ENCODE data around the gene ISOC1. TPM values are rescaled to one million over a fixed set of nuclear protein-coding genes. Genes with fewer than 3 reads are reported as not detected.

Gene ISOC1
- total and polyA plus RNA-seq, 2 donors (not counting 1 experiment from before 2014, with no cell fraction given): 7.5 to 10.6 TPM

GRCh38 chr5:129063483-129064113 is 31.0 kb upstream of the ISOC1 start:
- WGBS (ENCODE audit: insufficient coverage): 100% methylated on average over 1 of the region's 1 CpG
- no peak overlapping the region for H3K4me3 ChIP-seq (ENCODE audit: control extremely low read depth in 1 of 5, extremely low read depth in 1 of 5, insufficient read depth in 1 of 5, low read depth in 2 of 5, low read length in 4 of 5)
- H3K4me2 ChIP-seq (replicated peaks; ENCODE audit: low read depth, low read length, poor library complexity, severe bottlenecking): no peak overlapping the region
- DNase-seq (no peak), ATAC-seq (ENCODE audit: low read depth) (no peak)
- POLR2A ChIA-PET: no interaction called here
- H3K79me2 ChIP-seq (ENCODE audit: control insufficient read depth, insufficient read depth, low read length): no peaks in the 10 kb centered on the region
- no peaks in the 10 kb centered on the region for H3K4me1 Mint-ChIP-seq
- no peaks in the 10 kb centered on the region for H3K27me3 ChIP-seq (replicated peaks in 1 of 4; ENCODE audit: control extremely low read depth in 1 of 4, control insufficient read depth in 3 of 4, insufficient read depth in 4 of 4, low read length in 3 of 4)
- intact Hi-C loops (cut with micrococcal nuclease): no loop called here
- CTCF ChIA-PET: no interaction called here
- H3K27me3 Mint-ChIP-seq: peaks cover 5% of the 10 kb centered on the region
- no peaks in the 10 kb centered on the region for H4K20me1 ChIP-seq (ENCODE audit: control insufficient read depth, insufficient read depth, low read length, poor library complexity, severe bottlenecking)
- TF ChIP-seq EZH2 (IDR thresholded peaks at IDR 0.05; ENCODE audit: borderline replicate concordance, insufficient read depth, low read depth, low read length, poor library complexity, severe bottlenecking): no peak
- no peak for TF ChIP-seq CTCF (IDR thresholded peaks at IDR 0.05)
- no peaks in the 10 kb centered on the region for H3K4me1 ChIP-seq (ENCODE audit: control insufficient read depth in 2 of 2, insufficient read depth in 2 of 2, low read length in 2 of 2)
- no peak overlapping the region for H3K27ac ChIP-seq (ENCODE audit: low read length in 2 of 2)
- H3K9me3 ChIP-seq (ENCODE audit: control extremely low read depth in 1 of 3, control insufficient read depth in 2 of 3, insufficient read depth in 1 of 3, low read length in 2 of 3): no peaks in the 10 kb centered on the region
- no peak overlapping the region for H3K27ac Mint-ChIP-seq
- H3K36me3 ChIP-seq (replicated peaks in 1 of 2; ENCODE audit: control extremely low read depth in 1 of 2, control insufficient read depth in 1 of 2, extremely low read depth in 1 of 2, insufficient read depth in 2 of 2, low read length in 1 of 2): no peaks in the 10 kb centered on the region
- H3K9ac ChIP-seq (ENCODE audit: low read length): no peak overlapping the region
- no peaks in the 10 kb centered on the region for H3K9me3 Mint-ChIP-seq (ENCODE audit: insufficient read depth)
- H2AFZ ChIP-seq (ENCODE audit: insufficient read depth, low read depth, low read length, poor library complexity, severe bottlenecking): no peak overlapping the region
- H3K4me3 Mint-ChIP-seq: no peak overlapping the region

- Mint-ChIP-seq H3K27me3 (peaks cover 5% of the 10 kb centered on the region), H3K4me1 (no peaks in the 10 kb centered on the region), H3K4me3 (no peak overlapping the region), H3K9me3 (ENCODE audit: insufficient read depth) (no peaks in the 10 kb centered on the region), H3K27ac (no peak overlapping the region)
- Histone ChIP-seq H3K4me2 (replicated peaks; ENCODE audit: low read depth, low read length, poor library complexity, severe bottlenecking) (no peak overlapping the region), H3K4me3 (ENCODE audit: control extremely low read depth in 1 of 5, extremely low read depth in 1 of 5, insufficient read depth in 1 of 5, low read depth in 2 of 5, low read length in 4 of 5) (no peak overlapping the region), H3K27me3 (replicated peaks in 1 of 4; ENCODE audit: control extremely low read depth in 1 of 4, control insufficient read depth in 3 of 4, insufficient read depth in 4 of 4, low read length in 3 of 4) (no peaks in the 10 kb centered on the region), H3K79me2 (ENCODE audit: control insufficient read depth, insufficient read depth, low read length) (no peaks in the 10 kb centered on the region), H4K20me1 (ENCODE audit: control insufficient read depth, insufficient read depth, low read length, poor library complexity, severe bottlenecking) (no peaks in the 10 kb centered on the region), H3K27ac (ENCODE audit: low read length in 2 of 2) (no peak overlapping the region), H3K36me3 (replicated peaks in 1 of 2; ENCODE audit: control extremely low read depth in 1 of 2, control insufficient read depth in 1 of 2, extremely low read depth in 1 of 2, insufficient read depth in 2 of 2, low read length in 1 of 2) (no peaks in the 10 kb centered on the region), H2AFZ (ENCODE audit: insufficient read depth, low read depth, low read length, poor library complexity, severe bottlenecking) (no peak overlapping the region), H3K9ac (ENCODE audit: low read length) (no peak overlapping the region), H3K9me3 (ENCODE audit: control extremely low read depth in 1 of 3, control insufficient read depth in 2 of 3, insufficient read depth in 1 of 3, low read length in 2 of 3) (no peaks in the 10 kb centered on the region), H3K4me1 (ENCODE audit: control insufficient read depth in 2 of 2, insufficient read depth in 2 of 2, low read length in 2 of 2) (no peaks in the 10 kb centered on the region)
- POLR2A ChIA-PET: no interaction called here
- 100% methylated on average over 1 of the region's 2 CpGs for WGBS (ENCODE audit: insufficient coverage)
- DNase-seq: no peak
- intact Hi-C loops (cut with micrococcal nuclease): no loop called here
- TF ChIP-seq CTCF (IDR thresholded peaks at IDR 0.05) (no peak), EZH2 (IDR thresholded peaks at IDR 0.05; ENCODE audit: borderline replicate concordance, insufficient read depth, low read depth, low read length, poor library complexity, severe bottlenecking) (no peak)
- CTCF ChIA-PET: no interaction called here
- no peak for ATAC-seq (ENCODE audit: low read depth)
Measured at GRCh38 chr5:129065721-129066120, 28.8 kb upstream of the ISOC1 start.
